CD4-positive, alpha-beta T cell treated with Interleukin-1 beta for 1 hour (primary cell): ENCODE measurements around the gene FKBP10.
"Not testable (repeated sequence)": the region's sequence is repeated elsewhere in the genome, so short reads cannot be mapped to it uniquely, and the experiment has no call there.

Experiments
- DNase-seq, 2 donors: peaks; one replicate each; pipeline ENCODE4 v3.0.0-alpha.2; 2020 to 2022

FKBP10 gene

GRCh38 chr17:41844971-41845370 is 32.2 kb downstream of the FKBP10 start:
- no peak for DNase-seq

GRCh38 chr17:41848788-41849187 is 36.0 kb downstream of the FKBP10 start:
- DNase-seq, result no peak

GRCh38 chr17:41849251-41849990 is 36.6 kb downstream of the FKBP10 start:
- no peak for DNase-seq

GRCh38 chr17:41851382-41851781 is 38.6 kb downstream of the FKBP10 start:
- DNase-seq, result not testable (repeated sequence)

- DNase-seq, result no peak
These were observed 47.6 kb downstream of the FKBP10 start for GRCh38 chr17:41860254-41860931.

GRCh38 chr17:41863074-41863848 is 50.5 kb downstream of the FKBP10 start:
- DNase-seq, result peak; percentile 5 to 10

- peak in 1 of 2 donors; percentile 61 for DNase-seq
These were observed 51.7 kb downstream of the FKBP10 start for GRCh38 chr17:41864498-41864835.

- peak; percentile 86 to 87 for DNase-seq
These were observed 52.2 kb downstream of the FKBP10 start, which contains the start of gene KLHL11 for GRCh38 chr17:41864836-41865595. Gene KLHL11, minus strand, starts transcription at chr17:41865423. Its CDS starts 53 bp downstream, at chr17:41865370.

GRCh38 chr17:41865596-41865893 is 52.7 kb downstream of the FKBP10 start:
- DNase-seq, result no peak

- no peak for DNase-seq
These were observed 55.8 kb downstream of the FKBP10 start for GRCh38 chr17:41868568-41868967.

- DNase-seq, result no peak
These were observed 56.6 kb downstream of the FKBP10 start for GRCh38 chr17:41869426-41869825.

GRCh38 chr17:41870097-41870496 is 57.3 kb downstream of the FKBP10 start:
- DNase-seq, result no peak

- no peak for DNase-seq
These were observed 57.8 kb downstream of the FKBP10 start for GRCh38 chr17:41870627-41871026.

- no peak for DNase-seq
These were observed 59.0 kb downstream of the FKBP10 start for GRCh38 chr17:41871789-41872188.
